ENCODE measurements around the gene SYT14.
"Not testable (repeated sequence)": the region's sequence is repeated elsewhere in the genome, so short reads cannot be mapped to it uniquely, and the experiment has no call there.

SYT14 gene

DNA sequence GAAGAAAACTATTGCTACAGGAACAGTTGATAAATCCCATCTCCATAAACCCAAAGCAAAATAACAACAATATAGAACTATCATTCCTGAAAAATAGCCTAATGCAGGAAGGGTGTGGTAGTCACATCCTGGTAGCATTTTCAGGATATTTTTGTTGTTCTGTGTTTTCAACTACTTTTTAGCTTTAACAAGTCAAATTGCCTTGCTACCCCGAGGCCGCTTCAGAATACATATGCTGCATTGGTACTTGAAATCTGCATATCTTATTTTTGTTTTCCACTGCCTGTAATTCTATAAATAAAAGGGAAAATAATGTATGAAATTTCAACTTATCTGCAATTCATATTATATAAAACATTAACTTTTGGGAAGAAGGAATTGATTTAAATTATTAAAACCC, 36.8 kb upstream of the SYT14 start:
- ATAC-seq, result no peak
- TF ChIP-seq, protein P1, sequence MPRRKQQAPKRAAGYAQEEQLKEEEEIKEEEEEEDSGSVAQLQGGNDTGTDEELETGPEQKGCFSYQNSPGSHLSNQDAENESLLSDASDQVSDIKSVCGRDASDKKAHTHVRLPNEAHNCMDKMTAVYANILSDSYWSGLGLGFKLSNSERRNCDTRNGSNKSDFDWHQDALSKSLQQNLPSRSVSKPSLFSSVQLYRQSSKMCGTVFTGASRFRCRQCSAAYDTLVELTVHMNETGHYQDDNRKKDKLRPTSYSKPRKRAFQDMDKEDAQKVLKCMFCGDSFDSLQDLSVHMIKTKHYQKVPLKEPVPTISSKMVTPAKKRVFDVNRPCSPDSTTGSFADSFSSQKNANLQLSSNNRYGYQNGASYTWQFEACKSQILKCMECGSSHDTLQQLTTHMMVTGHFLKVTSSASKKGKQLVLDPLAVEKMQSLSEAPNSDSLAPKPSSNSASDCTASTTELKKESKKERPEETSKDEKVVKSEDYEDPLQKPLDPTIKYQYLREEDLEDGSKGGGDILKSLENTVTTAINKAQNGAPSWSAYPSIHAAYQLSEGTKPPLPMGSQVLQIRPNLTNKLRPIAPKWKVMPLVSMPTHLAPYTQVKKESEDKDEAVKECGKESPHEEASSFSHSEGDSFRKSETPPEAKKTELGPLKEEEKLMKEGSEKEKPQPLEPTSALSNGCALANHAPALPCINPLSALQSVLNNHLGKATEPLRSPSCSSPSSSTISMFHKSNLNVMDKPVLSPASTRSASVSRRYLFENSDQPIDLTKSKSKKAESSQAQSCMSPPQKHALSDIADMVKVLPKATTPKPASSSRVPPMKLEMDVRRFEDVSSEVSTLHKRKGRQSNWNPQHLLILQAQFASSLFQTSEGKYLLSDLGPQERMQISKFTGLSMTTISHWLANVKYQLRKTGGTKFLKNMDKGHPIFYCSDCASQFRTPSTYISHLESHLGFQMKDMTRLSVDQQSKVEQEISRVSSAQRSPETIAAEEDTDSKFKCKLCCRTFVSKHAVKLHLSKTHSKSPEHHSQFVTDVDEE (CRISPR knock-in tag; IDR thresholded peaks at IDR 0.05), result no peak
- TF ChIP-seq CSDC2 (CRISPR knock-in tag; IDR thresholded peaks at IDR 0.05), result no peak
- TF ChIP-seq ZFP30 (CRISPR knock-in tag; IDR thresholded peaks at IDR 0.05), result no peak
- TF ChIP-seq TCF4 (CRISPR knock-in tag; IDR thresholded peaks at IDR 0.05; ENCODE audit: borderline replicate concordance), result no peak
- no peak for TF ChIP-seq ZNF8 (CRISPR knock-in tag; IDR thresholded peaks at IDR 0.05)
- TF ChIP-seq OSR1 (CRISPR knock-in tag; IDR thresholded peaks at IDR 0.05), result no peak
- TF ChIP-seq, protein P2, sequence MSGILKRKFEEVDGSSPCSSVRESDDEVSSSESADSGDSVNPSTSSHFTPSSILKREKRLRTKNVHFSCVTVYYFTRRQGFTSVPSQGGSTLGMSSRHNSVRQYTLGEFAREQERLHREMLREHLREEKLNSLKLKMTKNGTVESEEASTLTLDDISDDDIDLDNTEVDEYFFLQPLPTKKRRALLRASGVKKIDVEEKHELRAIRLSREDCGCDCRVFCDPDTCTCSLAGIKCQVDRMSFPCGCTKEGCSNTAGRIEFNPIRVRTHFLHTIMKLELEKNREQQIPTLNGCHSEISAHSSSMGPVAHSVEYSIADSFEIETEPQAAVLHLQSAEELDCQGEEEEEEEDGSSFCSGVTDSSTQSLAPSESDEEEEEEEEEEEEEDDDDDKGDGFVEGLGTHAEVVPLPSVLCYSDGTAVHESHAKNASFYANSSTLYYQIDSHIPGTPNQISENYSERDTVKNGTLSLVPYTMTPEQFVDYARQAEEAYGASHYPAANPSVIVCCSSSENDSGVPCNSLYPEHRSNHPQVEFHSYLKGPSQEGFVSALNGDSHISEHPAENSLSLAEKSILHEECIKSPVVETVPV (CRISPR knock-in tag; IDR thresholded peaks at IDR 0.05), result no peak
- TF ChIP-seq ZNF70 (CRISPR knock-in tag; IDR thresholded peaks at IDR 0.05), result no peak
- TF ChIP-seq, protein P3, sequence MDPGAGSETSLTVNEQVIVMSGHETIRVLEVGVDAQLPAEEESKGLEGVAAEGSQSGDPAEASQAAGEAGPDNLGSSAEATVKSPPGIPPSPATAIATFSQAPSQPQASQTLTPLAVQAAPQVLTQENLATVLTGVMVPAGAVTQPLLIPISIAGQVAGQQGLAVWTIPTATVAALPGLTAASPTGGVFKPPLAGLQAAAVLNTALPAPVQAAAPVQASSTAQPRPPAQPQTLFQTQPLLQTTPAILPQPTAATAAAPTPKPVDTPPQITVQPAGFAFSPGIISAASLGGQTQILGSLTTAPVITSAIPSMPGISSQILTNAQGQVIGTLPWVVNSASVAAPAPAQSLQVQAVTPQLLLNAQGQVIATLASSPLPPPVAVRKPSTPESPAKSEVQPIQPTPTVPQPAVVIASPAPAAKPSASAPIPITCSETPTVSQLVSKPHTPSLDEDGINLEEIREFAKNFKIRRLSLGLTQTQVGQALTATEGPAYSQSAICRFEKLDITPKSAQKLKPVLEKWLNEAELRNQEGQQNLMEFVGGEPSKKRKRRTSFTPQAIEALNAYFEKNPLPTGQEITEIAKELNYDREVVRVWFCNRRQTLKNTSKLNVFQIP (CRISPR knock-in tag; IDR thresholded peaks at IDR 0.05; ENCODE audit: borderline replicate concordance, low read depth), result no peak

DNA sequence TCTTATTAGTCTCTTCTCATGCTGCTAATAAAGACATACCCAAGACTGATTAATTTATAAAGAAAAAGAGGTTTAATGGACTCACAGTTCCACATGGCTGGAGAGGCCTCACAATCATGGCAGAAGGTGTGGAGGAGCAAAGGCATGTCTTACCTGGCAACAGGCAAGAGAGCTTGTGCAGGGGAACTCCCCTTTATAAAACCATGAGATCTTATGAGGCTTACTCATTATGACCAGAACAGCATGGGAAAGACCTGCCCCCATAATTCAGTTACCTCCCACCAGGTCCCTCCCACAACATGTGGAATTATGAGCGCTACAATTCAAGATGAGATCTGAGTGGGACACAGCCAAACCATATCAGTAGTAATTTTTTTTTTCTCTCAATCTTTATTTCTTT, 33.2 kb upstream of the SYT14 start:
- not testable (repeated sequence) for ATAC-seq

DNA sequence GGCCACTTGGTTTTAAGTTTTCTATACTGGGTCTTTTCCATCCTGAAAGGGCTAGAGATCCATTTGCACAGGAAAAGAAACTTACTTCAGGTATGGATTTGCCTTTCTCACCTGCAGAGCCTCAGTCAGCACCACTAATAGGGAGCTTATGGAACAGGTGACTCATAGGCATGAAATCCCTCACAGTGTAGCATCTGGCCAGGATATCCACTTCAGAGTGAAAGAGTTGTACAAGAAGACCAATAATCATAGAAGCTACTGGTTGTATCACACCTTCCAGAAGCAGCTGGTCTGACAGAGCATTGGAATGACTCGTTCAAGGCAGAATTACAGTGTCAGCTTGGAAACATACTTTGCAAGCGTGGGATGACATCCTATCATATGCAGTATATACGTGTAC, 26.3 kb upstream of the SYT14 start:
- TF ChIP-seq ISL1 (CRISPR knock-in tag; IDR thresholded peaks at IDR 0.05), result no peak
- no peak for TF ChIP-seq ZNF565 (CRISPR knock-in tag; conservative IDR thresholded peaks at IDR 0.05; ENCODE audit: low read depth)
- TF ChIP-seq, protein P3 (CRISPR knock-in tag; IDR thresholded peaks at IDR 0.05; ENCODE audit: borderline replicate concordance, low read depth), result no peak
- no peak for TF ChIP-seq GLIS3 (CRISPR knock-in tag; IDR thresholded peaks at IDR 0.05)
- no peak for TF ChIP-seq TCF4 (CRISPR knock-in tag; IDR thresholded peaks at IDR 0.05; ENCODE audit: borderline replicate concordance)
- no peak for TF ChIP-seq OSR1 (CRISPR knock-in tag; IDR thresholded peaks at IDR 0.05)
- no peak for TF ChIP-seq CSDC2 (CRISPR knock-in tag; IDR thresholded peaks at IDR 0.05)
- TF ChIP-seq SNAI2 (CRISPR knock-in tag; IDR thresholded peaks at IDR 0.05), result no peak
- ATAC-seq, result no peak

DNA sequence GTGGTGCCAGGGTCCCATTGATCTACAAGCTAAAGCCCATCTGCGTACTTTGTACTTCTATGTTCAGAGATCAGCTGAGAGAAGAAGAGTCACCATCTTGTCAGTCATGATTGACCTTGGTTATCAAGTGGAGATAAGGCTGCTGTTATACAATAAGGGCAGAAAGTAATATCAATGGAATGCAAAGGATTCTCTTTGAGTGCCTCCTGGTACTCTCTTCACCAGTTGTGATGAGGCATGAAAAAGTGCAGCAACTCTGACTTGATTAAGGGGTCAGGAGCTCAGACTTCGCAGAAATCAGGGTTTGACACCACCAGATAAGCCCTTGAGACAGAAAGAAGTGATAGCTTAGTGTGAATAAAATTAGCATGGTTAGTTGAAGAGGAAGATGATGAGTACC, 25.7 kb upstream of the SYT14 start:
- no peak for ATAC-seq
- TF ChIP-seq ZNF565 (CRISPR knock-in tag; conservative IDR thresholded peaks at IDR 0.05; ENCODE audit: low read depth) (no peak), PPARA (CRISPR knock-in tag; IDR thresholded peaks at IDR 0.05; ENCODE audit: borderline replicate concordance) (no peak), ZFP3 (CRISPR knock-in tag; IDR thresholded peaks at IDR 0.05) (no peak), OSR1 (CRISPR knock-in tag; IDR thresholded peaks at IDR 0.05) (no peak), RARB (CRISPR knock-in tag; IDR thresholded peaks at IDR 0.05) (no peak), ZNF70 (CRISPR knock-in tag; IDR thresholded peaks at IDR 0.05) (no peak), CSDC2 (CRISPR knock-in tag; IDR thresholded peaks at IDR 0.05) (no peak), ARNTL (CRISPR knock-in tag; IDR thresholded peaks at IDR 0.05; ENCODE audit: borderline replicate concordance, low read depth) (no peak), ZNF8 (CRISPR knock-in tag; IDR thresholded peaks at IDR 0.05) (no peak), TCF4 (CRISPR knock-in tag; IDR thresholded peaks at IDR 0.05; ENCODE audit: borderline replicate concordance) (no peak), GLIS3 (CRISPR knock-in tag; IDR thresholded peaks at IDR 0.05) (no peak), ZFP30 (CRISPR knock-in tag; IDR thresholded peaks at IDR 0.05) (no peak), BACH2 (CRISPR knock-in tag; IDR thresholded peaks at IDR 0.05; ENCODE audit: borderline replicate concordance) (no peak)
- TF ChIP-seq, protein P1 (CRISPR knock-in tag; IDR thresholded peaks at IDR 0.05), result no peak
- TF ChIP-seq, protein P4, sequence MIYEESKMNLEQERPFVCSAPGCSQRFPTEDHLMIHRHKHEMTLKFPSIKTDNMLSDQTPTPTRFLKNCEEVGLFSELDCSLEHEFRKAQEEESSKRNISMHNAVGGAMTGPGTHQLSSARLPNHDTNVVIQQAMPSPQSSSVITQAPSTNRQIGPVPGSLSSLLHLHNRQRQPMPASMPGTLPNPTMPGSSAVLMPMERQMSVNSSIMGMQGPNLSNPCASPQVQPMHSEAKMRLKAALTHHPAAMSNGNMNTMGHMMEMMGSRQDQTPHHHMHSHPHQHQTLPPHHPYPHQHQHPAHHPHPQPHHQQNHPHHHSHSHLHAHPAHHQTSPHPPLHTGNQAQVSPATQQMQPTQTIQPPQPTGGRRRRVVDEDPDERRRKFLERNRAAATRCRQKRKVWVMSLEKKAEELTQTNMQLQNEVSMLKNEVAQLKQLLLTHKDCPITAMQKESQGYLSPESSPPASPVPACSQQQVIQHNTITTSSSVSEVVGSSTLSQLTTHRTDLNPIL (CRISPR knock-in tag; IDR thresholded peaks at IDR 0.05; ENCODE audit: low read depth), result no peak
- TF ChIP-seq, protein P3 (CRISPR knock-in tag; IDR thresholded peaks at IDR 0.05; ENCODE audit: borderline replicate concordance, low read depth), result no peak
- TF ChIP-seq, protein P2 (CRISPR knock-in tag; IDR thresholded peaks at IDR 0.05), result no peak

All from SK-N-SH treated with all-trans-retinoic acid at 6 μM for 48 hours (cell line).